GM08714 (cell line): ENCODE measurements around the gene SLC6A11.

Experiments used
- H3K4me3 ChIP-seq: fragments of 200-500 bp; sonication (Bioruptor generic); 2 replicates; pipeline ENCODE4 v1.5.1; 2014; ENCODE audit warnings: mild to moderate bottlenecking, low read length, inconsistent platforms
- ZNF274 ChIP-seq: IDR thresholded peaks from 2 replicates; pipeline ENCODE4 v1.6.1; 2012; ENCODE audit warnings: mild to moderate bottlenecking, low read depth, low read length

SLC6A11 gene

DNA sequence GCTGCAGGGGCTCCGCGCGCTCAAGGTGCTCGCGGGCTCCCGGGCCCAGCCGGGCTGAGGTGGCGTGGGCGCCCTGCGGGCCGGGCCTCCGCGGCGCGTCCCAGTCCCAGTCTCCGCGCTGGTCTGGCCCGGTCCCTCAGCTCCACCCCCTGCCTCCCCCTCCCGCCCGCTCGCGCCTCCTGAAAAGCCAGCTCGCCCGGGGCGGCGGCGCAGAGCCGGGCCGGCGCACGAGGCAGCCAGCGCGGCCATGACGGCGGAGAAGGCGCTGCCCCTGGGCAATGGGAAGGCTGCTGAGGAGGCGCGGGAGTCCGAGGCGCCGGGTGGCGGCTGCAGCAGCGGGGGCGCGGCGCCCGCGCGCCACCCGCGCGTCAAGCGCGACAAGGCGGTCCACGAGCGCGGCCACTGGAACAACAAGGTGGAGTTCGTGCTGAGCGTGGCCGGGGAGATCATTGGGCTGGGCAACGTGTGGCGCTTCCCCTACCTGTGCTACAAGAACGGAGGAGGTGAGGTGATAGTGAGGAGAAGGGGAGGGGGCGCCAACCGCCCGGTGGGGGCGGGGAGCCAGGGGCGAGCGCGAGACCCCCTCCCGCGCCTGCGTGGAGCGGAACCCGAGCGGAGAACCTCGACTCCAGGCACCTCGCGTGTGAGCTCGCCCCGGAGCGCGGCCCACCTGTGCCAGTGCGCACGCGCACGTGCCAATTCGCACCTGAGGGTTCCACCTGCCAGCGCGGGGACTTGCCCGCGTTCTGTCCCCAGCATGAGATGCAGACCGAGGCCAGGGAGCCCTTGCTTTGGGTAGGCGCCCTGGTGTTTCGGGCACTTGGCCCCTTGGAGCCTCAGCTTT, at the start of gene SLC6A11:
SLC6A11 (plus strand) TSS at position 210 of the 844 bp plus-strand sequence; CDS start at position 248, 38 bp downstream.
- TF ChIP-seq ZNF274, result no peak
- H3K4me3 ChIP-seq, result no peak within 1 kb of the TSS

DNA sequence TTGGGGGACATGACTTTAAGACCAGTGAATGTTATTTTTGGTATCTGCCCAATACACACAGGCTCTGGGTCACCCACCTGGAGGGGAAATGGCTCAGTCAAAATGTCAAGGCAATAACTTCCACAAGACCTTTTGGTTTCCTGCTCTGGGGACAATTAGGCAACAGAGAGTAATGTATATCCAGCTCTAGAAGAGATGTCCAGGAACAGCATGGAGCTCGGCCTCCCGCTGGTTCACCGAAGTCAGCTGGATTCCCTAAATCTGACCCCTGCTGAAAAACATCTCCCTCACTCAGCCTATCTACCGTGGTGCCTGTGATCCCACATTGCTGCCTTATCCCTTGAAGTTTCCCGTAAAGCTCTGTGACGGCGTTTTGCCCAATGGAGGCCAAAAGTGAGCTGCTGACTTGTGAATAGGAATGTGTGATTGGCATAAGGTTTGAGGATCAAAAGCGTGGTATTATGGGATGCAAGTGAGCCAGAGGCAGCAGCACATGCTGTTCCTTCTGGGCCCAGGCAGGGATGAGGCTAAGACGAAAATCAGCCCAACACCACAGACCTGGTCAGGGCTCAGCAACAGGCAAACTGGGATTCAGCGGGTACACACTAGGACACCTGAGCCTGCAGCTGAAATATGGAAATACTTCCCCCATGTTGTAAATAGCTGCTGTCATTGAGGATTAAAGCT, 47.2 kb upstream of the SLC6A11 start:
- no peak overlapping the region for H3K4me3 ChIP-seq
- TF ChIP-seq ZNF274, result no peak

DNA sequence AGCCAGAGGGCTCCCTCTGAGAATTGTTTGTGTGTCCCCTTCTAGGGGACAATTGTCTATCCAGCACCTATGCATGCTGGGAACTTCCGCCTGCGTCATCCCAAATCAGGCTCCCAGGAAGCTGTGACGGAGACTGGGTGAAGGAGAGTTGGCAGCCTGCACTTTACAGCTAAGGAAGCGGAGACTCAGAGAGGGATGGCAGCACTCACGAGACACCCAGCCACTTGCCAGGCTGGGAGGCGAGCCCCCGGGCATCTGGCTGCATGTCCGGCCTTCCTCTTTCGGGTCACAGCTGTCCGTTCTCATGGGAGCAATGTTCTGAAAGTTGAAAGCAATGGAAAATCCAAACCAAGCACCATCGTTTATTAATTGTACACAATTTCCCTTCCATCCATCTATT, 45.5 kb upstream of the SLC6A11 start:
- no peak overlapping the region for H3K4me3 ChIP-seq
- no peak for TF ChIP-seq ZNF274

DNA sequence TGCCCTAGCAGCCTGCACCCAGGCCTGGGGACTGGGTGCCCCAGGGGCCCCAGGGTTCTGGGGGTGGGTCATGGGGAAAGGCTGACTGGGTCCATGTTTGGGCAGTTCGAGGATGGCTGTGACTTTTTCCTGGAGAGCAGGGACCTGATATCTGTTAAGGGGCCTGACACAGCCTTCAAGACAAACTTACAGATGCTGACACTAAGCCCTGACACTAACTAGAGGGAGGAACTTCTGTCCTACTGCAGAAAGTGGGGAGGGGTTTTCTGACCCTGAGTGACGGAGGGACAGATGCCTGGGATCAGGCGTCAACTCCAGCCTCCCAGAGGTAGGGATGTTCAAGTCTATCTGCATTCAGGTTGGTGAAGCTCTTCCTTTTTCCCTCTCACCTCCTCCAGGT, 45.0 kb upstream of the SLC6A11 start:
- TF ChIP-seq ZNF274, result no peak
- H3K4me3 ChIP-seq, result no peak overlapping the region

DNA sequence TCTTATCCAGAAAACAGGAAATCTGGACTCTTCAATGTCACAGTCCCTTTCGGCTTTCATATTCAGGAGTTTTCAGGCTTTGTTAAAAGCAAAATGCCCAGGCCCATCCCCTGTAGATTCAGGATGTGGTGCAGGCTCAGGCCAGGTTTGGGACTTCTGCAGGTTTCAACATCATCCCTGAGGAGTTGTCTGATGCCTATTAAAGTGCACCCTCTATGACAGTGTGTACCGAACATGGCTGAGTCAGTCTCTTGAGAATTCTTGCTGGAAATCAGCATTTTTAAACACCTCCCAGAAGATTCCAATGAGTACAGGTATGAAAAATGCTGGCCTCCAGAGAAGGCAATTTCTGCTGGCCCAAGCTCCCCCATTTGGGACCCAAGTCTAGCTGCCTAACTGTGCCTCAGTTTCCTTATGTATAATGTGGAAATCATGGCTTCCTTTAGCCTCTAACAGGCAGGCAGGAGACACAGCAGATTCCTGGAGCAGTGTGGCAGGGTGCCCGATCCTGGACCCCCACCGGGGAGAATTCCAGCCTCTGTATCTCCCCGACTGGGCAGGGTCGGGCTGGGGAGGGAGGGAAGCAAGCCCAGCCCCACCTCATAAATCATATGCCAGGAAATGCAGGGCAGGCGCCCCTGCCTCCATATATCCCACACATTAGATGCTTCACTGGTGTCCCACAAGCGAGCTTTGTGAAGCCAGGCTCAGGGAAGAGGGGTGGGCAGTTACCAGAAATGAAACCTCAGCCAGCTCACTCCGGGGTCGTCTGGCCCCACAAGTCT, 44.4 kb upstream of the SLC6A11 start:
- H3K4me3 ChIP-seq, result no peak overlapping the region
- no peak for TF ChIP-seq ZNF274

DNA sequence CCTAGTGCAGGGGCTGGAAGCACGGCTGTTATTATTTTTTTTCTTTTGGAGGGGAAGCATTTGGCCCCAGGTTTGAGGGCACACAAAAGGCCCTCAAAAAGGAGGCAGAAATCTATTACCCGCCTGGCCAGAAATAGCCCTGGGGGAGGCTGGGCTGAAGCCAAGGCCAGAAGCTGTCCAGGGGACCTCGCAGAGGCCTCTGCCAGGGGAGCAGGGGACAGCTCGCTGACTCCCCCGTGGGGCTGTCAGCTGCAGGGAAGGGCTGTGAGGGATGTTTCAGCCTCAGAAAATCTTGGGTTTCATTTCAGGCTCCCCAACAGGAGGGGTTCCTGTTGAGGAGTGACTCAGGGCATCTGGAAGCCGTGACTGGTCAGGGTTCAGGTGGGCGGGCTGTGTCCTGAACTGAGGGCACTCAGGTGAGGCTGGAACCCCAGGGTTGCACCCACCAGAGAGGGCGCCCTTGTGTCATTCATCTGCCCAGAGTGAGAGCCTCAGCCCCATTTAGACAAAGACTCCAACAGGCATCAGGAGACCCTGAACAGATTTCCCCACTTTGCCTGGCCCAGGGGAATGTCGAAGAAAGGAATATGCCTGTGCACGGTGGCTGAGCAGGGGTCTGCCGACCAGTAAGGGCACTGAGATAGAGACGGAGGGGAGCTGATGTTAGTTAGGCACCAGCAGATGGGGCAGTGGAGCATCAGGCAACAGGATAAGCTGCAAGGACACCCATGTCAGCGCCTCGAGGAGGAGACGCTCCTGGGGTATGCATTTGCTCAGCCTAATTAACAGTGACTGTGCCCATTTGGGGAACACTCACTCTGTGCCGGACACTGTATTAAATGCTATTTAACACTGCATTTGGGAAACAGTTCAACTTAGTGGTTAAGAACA, 43.5 kb upstream of the SLC6A11 start:
- TF ChIP-seq ZNF274, result no peak
- no peak overlapping the region for H3K4me3 ChIP-seq

DNA sequence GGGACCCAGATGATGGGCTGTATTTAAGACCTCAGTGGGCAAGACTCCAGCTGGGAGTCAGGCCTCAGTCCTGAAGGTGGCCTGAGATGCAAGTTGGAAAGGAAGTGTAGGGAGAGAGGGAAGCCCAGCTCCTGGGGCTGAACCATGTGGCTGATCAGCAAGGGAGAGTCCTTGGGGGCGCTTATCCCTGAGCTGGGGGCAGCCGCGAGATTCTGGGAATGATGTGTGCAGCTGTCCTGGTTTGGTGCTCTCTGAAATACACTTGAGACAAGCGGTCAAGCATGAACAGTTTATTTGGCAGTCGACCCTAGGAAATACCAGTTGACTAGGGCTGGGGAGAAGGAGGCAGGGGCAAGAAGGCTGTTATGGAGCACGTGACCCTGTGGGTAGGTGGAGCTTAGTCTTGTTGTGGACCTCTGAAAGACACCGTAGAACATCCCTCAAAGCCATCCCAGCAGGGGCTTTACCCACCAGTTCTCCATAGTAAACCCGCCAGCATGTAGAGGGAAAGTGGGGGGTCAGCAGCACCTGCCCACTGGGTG, 41.8 kb upstream of the SLC6A11 start:
- TF ChIP-seq ZNF274, result no peak
- H3K4me3 ChIP-seq, result no peak overlapping the region

DNA sequence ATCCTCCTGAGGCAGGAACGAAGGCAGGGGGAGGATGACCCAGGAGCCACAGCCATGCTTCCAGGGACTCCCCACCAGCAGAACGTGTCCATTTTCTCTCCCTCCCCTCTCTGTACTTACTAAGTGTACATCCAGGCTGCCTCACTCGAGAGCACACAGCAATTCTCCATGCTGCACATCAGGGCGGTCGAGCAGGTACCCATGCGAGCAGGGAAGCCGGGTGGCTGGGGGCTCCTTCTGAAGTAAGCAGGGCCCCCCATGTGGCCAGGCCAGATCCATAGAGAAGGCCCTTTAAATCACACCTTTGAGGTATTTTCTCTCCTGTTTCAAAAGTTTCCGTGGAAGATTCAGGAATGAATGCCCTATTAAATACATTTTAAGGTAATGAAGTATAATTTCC, 41.2 kb upstream of the SLC6A11 start:
- no peak for TF ChIP-seq ZNF274
- H3K4me3 ChIP-seq, result no peak overlapping the region

DNA sequence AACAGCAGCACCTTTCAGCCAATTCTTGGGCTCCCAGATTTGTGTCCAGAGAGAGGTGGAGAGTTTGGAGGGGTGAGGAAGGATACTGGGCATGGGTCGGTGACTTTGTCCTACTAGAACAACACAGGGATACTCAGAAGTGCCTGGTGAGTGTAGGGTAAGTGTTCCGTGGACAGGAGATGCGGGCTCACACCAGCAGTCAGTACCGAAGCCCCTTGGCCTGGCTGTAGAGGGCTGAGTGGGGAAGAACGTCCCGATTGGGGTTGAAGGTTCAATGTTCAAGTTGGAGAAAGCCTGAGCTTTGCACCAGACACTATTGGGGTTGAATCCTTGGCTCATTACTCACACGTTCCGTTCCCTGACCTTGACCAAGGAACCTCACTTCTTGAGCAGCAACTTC, 40.8 kb upstream of the SLC6A11 start:
- TF ChIP-seq ZNF274, result no peak
- H3K4me3 ChIP-seq, result no peak overlapping the region

DNA sequence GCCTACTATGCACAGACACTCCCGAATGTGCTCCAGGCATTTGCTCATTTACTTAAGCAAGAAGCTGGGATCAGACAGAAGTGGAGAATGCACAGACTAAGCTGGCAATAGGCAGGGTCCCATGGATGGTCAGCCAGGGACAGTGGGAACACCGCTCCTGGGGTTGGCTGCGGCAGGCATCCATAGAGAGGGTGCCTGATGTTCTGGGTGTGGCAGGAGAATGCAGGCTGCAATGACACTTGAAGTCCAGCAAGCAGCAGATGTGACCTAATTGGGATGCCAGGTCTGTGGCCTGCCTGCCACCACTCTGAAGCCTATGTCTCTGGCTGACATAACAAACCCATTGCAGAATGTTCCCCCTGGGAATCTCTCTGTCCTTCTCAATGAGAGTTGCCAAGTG, 40.2 kb upstream of the SLC6A11 start:
- TF ChIP-seq ZNF274, result no peak
- H3K4me3 ChIP-seq, result no peak overlapping the region

DNA sequence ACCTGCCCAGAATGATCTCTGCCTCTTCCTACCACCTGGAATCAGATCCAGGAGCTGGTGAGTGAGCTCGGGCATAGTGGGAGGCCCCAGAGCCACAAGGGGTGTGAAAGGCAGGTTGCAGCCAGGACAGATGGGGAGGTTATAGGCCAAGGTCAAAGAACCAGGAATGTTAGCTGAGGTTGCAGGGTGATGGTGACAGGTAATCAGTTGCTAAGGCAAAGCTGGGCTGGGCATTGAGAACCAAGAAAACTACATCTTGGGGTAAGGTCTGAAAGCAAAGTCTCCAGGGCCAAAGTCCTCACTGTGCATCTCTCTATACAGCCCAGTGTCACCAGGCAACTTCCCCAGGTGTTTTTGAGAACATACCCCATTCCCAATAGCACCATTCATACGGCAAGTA, 38.4 kb upstream of the SLC6A11 start:
- no peak for TF ChIP-seq ZNF274
- no peak overlapping the region for H3K4me3 ChIP-seq

DNA sequence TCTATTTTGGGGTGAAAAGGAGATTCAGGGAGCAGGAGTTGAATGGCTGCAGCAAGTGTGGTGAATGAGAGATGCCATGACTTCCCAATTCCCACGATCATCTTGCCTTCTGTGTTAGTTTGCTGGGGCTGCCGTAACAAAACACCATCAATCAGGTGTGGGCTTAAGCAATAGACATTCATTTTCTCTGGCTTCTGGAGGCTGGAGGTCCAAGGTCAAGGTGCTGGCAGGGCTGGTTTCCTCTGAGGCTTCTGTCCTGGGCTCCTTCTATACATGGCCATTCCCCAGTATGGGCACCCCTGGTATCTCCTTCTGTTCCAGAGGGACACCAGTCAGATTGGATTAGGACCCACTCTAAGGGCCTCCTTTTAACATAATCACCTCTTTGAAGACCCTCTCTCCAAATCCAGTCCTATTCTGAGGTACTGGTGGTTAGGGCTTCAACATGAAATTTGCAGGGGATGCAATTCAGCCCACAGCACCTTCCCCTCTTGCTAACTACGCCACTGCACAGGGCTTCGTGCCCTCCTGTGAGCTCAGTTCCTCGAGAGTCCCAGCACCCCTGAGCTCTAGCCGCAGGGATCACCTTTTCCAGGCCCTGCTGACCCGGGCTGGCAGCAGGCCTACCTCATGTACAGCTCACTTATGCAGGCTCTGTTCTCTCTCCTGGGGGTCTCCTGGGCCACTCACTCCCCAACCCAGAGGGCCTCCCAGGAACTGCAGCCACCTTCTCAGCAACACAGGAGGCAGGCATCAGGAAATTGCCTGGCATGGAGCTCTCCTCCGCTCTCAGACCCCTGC, 37.3 kb upstream of the SLC6A11 start:
- TF ChIP-seq ZNF274, result no peak
- H3K4me3 ChIP-seq, result no peak overlapping the region
